Fibroblast of lung (primary cell): Measurements from ENCODE around the gene HYAL2.

ENCODE experiments used
- EZH2 ChIP-seq: IDR thresholded peaks from 2 replicates; pipeline ENCODE4 v1.5.1; 2012; ENCODE audit warnings: low read length, control low read depth, mild to moderate bottlenecking; ENCODE audit errors: missing control alignments
- TF ChIP-seq, protein P1 (sequence below), 2 donors: IDR thresholded peaks in 1 of 2; conservative IDR thresholded peaks in 1 of 2; 1 replicate in 1 of 2; 2 replicates in 1 of 2; pipeline ENCODE4 v1.5.1; 2011 to 2012; ENCODE audit warnings: low read length in 2 of 2, control low read depth in 1 of 2, inconsistent platforms in 1 of 2, low read depth in 1 of 2, mild to moderate bottlenecking in 1 of 2

- TF ChIP-seq, protein P1, sequence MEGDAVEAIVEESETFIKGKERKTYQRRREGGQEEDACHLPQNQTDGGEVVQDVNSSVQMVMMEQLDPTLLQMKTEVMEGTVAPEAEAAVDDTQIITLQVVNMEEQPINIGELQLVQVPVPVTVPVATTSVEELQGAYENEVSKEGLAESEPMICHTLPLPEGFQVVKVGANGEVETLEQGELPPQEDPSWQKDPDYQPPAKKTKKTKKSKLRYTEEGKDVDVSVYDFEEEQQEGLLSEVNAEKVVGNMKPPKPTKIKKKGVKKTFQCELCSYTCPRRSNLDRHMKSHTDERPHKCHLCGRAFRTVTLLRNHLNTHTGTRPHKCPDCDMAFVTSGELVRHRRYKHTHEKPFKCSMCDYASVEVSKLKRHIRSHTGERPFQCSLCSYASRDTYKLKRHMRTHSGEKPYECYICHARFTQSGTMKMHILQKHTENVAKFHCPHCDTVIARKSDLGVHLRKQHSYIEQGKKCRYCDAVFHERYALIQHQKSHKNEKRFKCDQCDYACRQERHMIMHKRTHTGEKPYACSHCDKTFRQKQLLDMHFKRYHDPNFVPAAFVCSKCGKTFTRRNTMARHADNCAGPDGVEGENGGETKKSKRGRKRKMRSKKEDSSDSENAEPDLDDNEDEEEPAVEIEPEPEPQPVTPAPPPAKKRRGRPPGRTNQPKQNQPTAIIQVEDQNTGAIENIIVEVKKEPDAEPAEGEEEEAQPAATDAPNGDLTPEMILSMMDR (conservative IDR thresholded peaks at IDR 0.05 in 1 of 2, IDR thresholded peaks at IDR 0.05 in 1 of 2; ENCODE audit: low read depth in 1 of 2, low read length in 2 of 2), result no peak
- TF ChIP-seq EZH2, result no peak
These were observed 601 bp upstream of the HYAL2 start for GRCh38 chr3:50323092-50323600.
